GM10266 (cell line): ENCODE data around the gene RPS3.

ENCODE experiments used
- DNase-seq: peaks from one replicate; pipeline ENCODE4 v3.0.0; 2012; ENCODE audit errors: extremely low spot score
- CTCF ChIP-seq: IDR thresholded peaks from 2 replicates; pipeline ENCODE4 v1.5.1; 2012; ENCODE audit warnings: mild to moderate bottlenecking, low read depth; ENCODE audit not compliant: control insufficient read depth, insufficient read depth; ENCODE audit errors: missing control alignments

RPS3 gene

GRCh38 chr11:75422248-75423231 is 23.2 kb downstream of the RPS3 start:
- no peak for TF ChIP-seq CTCF
- DNase-seq, result no peak

GRCh38 chr11:75423721-75424120 is 24.4 kb downstream of the RPS3 start:
- no peak for DNase-seq
- no peak for TF ChIP-seq CTCF

GRCh38 chr11:75424396-75424795 is 25.1 kb downstream of the RPS3 start:
- no peak for DNase-seq
- no peak for TF ChIP-seq CTCF

- peak; percentile 16 for TF ChIP-seq CTCF
- DNase-seq, result peak; percentile 53
These were observed 26.1 kb downstream of the RPS3 start for GRCh38 chr11:75425422-75425821.

GRCh38 chr11:75426720-75427086 is 27.4 kb downstream of the RPS3 start:
- no peak for DNase-seq
- no peak for TF ChIP-seq CTCF

- no peak for DNase-seq
- no peak for TF ChIP-seq CTCF
These were observed 27.9 kb downstream of the RPS3 start for GRCh38 chr11:75427181-75427580.

- DNase-seq, result peak; percentile 83
- no peak for TF ChIP-seq CTCF
These were observed 29.0 kb downstream of the RPS3 start for GRCh38 chr11:75428281-75428724.
